Measurements from ENCODE around the gene NT5DC3.
A peak's percentile ranks its signal among the peaks of the same experiment; 100 is the strongest.

The NT5DC3 gene

DNA sequence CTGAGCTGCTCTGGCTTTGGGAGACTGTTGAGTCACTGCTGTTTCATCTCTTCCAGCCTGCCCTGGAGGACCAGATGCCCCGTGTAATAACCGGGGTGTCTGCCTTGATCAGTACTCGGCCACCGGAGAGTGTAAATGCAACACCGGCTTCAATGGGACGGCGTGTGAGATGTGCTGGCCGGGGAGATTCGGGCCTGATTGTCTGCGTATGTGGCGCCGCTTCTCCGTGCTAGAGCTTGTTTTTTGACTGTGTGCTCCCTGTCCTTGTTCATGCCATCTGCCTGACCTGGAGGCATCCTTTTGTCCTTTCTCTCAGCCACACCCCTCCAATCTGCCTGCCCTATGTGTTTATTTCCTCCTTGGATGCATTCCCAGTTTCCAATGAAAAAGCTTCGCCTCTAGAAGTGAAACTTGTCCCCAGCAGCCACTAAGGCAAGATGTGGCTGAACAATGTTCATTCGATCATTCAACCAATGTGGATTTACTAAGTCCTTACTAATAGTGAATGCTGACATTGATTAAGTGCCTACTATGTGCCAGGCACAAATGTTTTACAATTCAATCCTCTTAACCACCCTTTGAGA lies 98.6 kb downstream of the NT5DC3 start:
- DNase-seq, result peak; percentile 91

GRCh38 chr12:103737881-103738280 lies 103.2 kb downstream of the NT5DC3 start:
- no peak for DNase-seq

- no peak for DNase-seq
Measured at GRCh38 chr12:103736572-103736971, 104.5 kb downstream of the NT5DC3 start.

GRCh38 chr12:103735291-103735690 lies 105.7 kb downstream of the NT5DC3 start:
- DNase-seq, result no peak

GRCh38 chr12:103734863-103735262 lies 106.2 kb downstream of the NT5DC3 start:
- no peak for DNase-seq

DNA sequence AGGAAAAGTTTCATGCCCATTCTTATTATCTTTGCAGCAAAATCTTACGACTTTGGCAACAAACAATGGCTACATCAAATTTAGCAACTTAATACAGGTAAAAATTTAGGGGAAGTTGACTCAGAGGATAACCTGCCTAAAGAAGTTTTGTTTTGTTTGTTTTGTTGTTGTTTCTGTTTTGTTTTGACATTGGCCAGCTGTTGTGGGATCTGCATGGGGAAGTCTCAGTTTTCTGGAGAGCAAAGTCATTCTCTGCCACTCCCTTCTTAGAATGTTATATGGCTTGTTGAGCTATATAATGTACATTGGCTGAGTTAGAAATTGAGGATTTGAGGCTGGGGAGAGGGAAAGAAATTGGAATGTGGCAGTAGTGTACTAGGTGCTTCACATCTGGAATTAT lies 109.5 kb downstream of the NT5DC3 start:
- no peak for DNase-seq

- DNase-seq, result no peak
Measured at GRCh38 chr12:103729499-103729898, 111.5 kb downstream of the NT5DC3 start.

- DNase-seq, result no peak
Measured at GRCh38 chr12:103728323-103728722, 112.7 kb downstream of the NT5DC3 start.

- DNase-seq, result no peak
Measured at GRCh38 chr12:103727638-103728037, 113.4 kb downstream of the NT5DC3 start.

DNA sequence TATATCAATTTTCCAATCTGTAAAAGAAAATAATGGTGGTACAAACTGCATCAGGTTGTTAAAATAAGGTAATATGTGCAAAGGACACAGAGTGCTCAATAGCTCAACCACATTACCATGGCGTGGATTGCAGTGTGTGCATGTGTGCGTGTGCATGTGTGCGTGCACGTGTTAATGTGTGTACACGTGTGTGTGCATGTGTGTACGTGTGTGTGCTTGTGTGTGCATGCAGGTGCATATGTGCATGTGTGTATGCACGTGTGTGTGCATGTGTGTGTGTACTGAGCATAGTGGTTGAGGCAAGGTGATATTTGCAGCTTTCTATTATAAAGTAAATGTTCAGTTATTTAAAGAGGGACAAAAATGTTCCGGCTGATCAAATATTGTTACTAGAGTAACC lies 115.6 kb downstream of the NT5DC3 start:
- DNase-seq, result no peak
